Activated T-helper 17 cell treated with anti-CD3 and anti-CD28 coated beads, Interleukin-2, amount 50 U/mL, for 72 hours (primary cell): ENCODE data around the gene BCS1L. TPM values are rescaled to one million over a fixed set of nuclear protein-coding genes. Genes with fewer than 3 reads are reported as not detected.
"Not testable (repeated sequence)": the region's sequence is repeated elsewhere in the genome, so short reads cannot be mapped to it uniquely, and the experiment has no call there.

Experiments
- ATAC-seq: fragments of 150-1000 bp; cut with Tn5 transposase; replicated peaks from 2 replicates; pipeline ENCODE4 v1.10.0; 2021; ENCODE audit warnings: mild to moderate bottlenecking, moderate library complexity
- H3K27ac Mint-ChIP-seq: one replicate; pipeline ENCODE4 v1.8.0; 2022; ENCODE audit warnings: mixed read lengths
- H3K27me3 Mint-ChIP-seq: one replicate; pipeline ENCODE4 v1.8.0; 2022; ENCODE audit warnings: mixed read lengths
- H3K36me3 Mint-ChIP-seq: one replicate; pipeline ENCODE4 v1.8.0; 2022; ENCODE audit warnings: low read depth, mild to moderate bottlenecking, mixed read lengths
- H3K4me1 Mint-ChIP-seq: one replicate; pipeline ENCODE4 v1.8.0; 2022; ENCODE audit warnings: mixed read lengths
- H3K4me3 Mint-ChIP-seq: one replicate; pipeline ENCODE4 v1.8.0; 2022; ENCODE audit warnings: mild to moderate bottlenecking, mixed read lengths
- H3K9me3 Mint-ChIP-seq: one replicate; pipeline ENCODE4 v1.8.0; 2022; ENCODE audit warnings: mixed read lengths
- total RNA-seq, 2 donors: library from RNA; stranded (reverse); gene quantifications; one replicate each; pipeline ENCODE4 v1.2.3, GENCODE V29; 2022

BCS1L gene
- total RNA-seq, 2 donors from 2014 or later = 20.2 to 69.3 TPM

- no peak for ATAC-seq
These were observed 20.6 kb downstream of the BCS1L start for GRCh38 chr2:218680061-218680460.

GRCh38 chr2:218687400-218688060, 28.0 kb downstream of the BCS1L start:
- not testable (repeated sequence) for H3K36me3 Mint-ChIP-seq, H3K4me3 Mint-ChIP-seq

More at GRCh38 chr2:218680061-218680460, 20.6 kb downstream of the BCS1L start:
- Mint-ChIP-seq H3K27ac (no peak overlapping the region), H3K9me3 (no peaks in the 10 kb centered on the region), H3K4me3 (no peak overlapping the region), H3K4me1 (no peaks in the 10 kb centered on the region), H3K36me3 (no peaks in the 10 kb centered on the region), H3K27me3 (no peaks in the 10 kb centered on the region)

GRCh38 chr2:218691234-218691633, 31.8 kb downstream of the BCS1L start:
- no peaks in the 10 kb centered on the region for H3K4me1 Mint-ChIP-seq
- no peak for ATAC-seq
- no peaks in the 10 kb centered on the region for H3K9me3 Mint-ChIP-seq
- H3K27me3 Mint-ChIP-seq = no peaks in the 10 kb centered on the region
- no peak overlapping the region for H3K27ac Mint-ChIP-seq
- no peak overlapping the region for H3K4me3 Mint-ChIP-seq
- no peaks in the 10 kb centered on the region for H3K36me3 Mint-ChIP-seq

More at GRCh38 chr2:218687400-218688060, 28.0 kb downstream of the BCS1L start:
- not testable (repeated sequence) for H3K9me3 Mint-ChIP-seq, H3K27me3 Mint-ChIP-seq, H3K27ac Mint-ChIP-seq, H3K4me1 Mint-ChIP-seq
- peak; percentile 59 for ATAC-seq

GRCh38 chr2:218694405-218695145, 35.1 kb downstream of the BCS1L start:
- H3K9me3 Mint-ChIP-seq = no peaks in the 10 kb centered on the region
- H3K27ac Mint-ChIP-seq = no peak overlapping the region
- no peaks in the 10 kb centered on the region for H3K27me3 Mint-ChIP-seq
- no peaks in the 10 kb centered on the region for H3K4me1 Mint-ChIP-seq
- no peak overlapping the region for H3K4me3 Mint-ChIP-seq
- ATAC-seq = no peak
- no peaks in the 10 kb centered on the region for H3K36me3 Mint-ChIP-seq

GRCh38 chr2:218698885-218699284, 39.4 kb downstream of the BCS1L start:
- Mint-ChIP-seq H3K27ac (no peak overlapping the region), H3K9me3 (no peaks in the 10 kb centered on the region), H3K4me3 (no peak overlapping the region), H3K4me1 (no peaks in the 10 kb centered on the region), H3K36me3 (no peaks in the 10 kb centered on the region), H3K27me3 (no peaks in the 10 kb centered on the region)
- no peak for ATAC-seq

- Mint-ChIP-seq H3K4me1 (no peaks in the 10 kb centered on the region), H3K36me3 (no peaks in the 10 kb centered on the region), H3K27me3 (no peaks in the 10 kb centered on the region), H3K27ac (no peak overlapping the region), H3K9me3 (no peaks in the 10 kb centered on the region), H3K4me3 (no peak overlapping the region)
- ATAC-seq = no peak
These were observed 42.3 kb downstream of the BCS1L start for GRCh38 chr2:218701806-218702205.

- H3K36me3 Mint-ChIP-seq = no peaks in the 10 kb centered on the region
- H3K4me3 Mint-ChIP-seq = no peak overlapping the region
- no peaks in the 10 kb centered on the region for H3K4me1 Mint-ChIP-seq
- no peaks in the 10 kb centered on the region for H3K27me3 Mint-ChIP-seq
- no peak for ATAC-seq
- no peak overlapping the region for H3K27ac Mint-ChIP-seq
- H3K9me3 Mint-ChIP-seq = no peaks in the 10 kb centered on the region
These were observed 43.9 kb downstream of the BCS1L start for GRCh38 chr2:218703341-218703740.

DNA sequence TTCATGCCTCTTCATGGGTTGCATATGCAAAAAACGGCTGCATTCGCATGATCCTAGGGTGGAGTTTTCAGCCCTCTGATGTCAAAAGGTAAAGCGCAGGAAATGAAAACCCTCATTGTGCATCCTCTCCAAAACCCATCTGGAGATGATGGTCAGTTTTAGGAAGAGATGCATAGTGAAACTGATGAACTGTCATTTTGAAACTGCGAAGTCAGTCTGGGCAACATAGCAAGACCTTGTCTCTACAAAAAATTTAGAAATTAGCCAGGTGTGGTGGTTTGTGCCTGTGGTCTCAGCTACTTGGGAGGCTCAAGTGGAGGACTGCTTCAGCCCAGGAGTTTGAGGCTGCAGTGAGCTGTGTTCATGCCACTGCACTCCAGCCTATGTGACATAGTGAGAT, 48.6 kb downstream of the BCS1L start:
- Mint-ChIP-seq H3K27ac (no peak overlapping the region), H3K9me3 (no peaks in the 10 kb centered on the region), H3K4me1 (no peaks in the 10 kb centered on the region), H3K27me3 (no peaks in the 10 kb centered on the region), H3K36me3 (no peaks in the 10 kb centered on the region), H3K4me3 (no peak overlapping the region)
- ATAC-seq = peak; percentile 4

DNA sequence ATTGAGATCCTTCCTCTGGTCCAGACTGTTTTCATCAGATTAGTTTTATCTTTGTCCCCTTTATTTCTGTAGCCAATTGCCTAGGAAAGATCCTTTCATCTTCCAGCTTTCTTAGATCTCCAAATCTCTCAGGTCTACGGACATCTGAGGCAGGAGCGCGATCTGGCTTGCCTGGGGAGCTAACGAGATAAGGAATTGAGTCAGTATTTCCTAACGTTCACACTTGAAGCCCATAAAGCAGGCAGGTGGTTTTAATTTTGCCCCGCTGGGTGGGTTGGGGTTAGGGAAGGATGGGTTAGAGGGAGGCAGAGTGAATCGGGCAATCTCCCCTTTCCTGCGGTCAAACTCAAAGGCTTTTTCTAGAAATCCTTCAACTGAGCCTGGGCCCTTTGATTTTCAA, 50.4 kb downstream of the BCS1L start:
- ATAC-seq = no peak
- H3K9me3 Mint-ChIP-seq = no peaks in the 10 kb centered on the region
- no peaks in the 10 kb centered on the region for H3K27me3 Mint-ChIP-seq
- peaks cover 8% of the 10 kb centered on the region for H3K4me1 Mint-ChIP-seq
- H3K36me3 Mint-ChIP-seq = no peaks in the 10 kb centered on the region
- no peak overlapping the region for H3K27ac Mint-ChIP-seq
- H3K4me3 Mint-ChIP-seq = peak overlapping the region; percentile 96

- Mint-ChIP-seq H3K4me1 (peaks cover 8% of the 10 kb centered on the region), H3K27me3 (no peaks in the 10 kb centered on the region), H3K27ac (no peak overlapping the region), H3K36me3 (no peaks in the 10 kb centered on the region), H3K9me3 (no peaks in the 10 kb centered on the region), H3K4me3 (peak overlapping the region; percentile 96)
- ATAC-seq = no peak
These were observed 50.8 kb downstream of the BCS1L start for GRCh38 chr2:218710334-218710686.

DNA sequence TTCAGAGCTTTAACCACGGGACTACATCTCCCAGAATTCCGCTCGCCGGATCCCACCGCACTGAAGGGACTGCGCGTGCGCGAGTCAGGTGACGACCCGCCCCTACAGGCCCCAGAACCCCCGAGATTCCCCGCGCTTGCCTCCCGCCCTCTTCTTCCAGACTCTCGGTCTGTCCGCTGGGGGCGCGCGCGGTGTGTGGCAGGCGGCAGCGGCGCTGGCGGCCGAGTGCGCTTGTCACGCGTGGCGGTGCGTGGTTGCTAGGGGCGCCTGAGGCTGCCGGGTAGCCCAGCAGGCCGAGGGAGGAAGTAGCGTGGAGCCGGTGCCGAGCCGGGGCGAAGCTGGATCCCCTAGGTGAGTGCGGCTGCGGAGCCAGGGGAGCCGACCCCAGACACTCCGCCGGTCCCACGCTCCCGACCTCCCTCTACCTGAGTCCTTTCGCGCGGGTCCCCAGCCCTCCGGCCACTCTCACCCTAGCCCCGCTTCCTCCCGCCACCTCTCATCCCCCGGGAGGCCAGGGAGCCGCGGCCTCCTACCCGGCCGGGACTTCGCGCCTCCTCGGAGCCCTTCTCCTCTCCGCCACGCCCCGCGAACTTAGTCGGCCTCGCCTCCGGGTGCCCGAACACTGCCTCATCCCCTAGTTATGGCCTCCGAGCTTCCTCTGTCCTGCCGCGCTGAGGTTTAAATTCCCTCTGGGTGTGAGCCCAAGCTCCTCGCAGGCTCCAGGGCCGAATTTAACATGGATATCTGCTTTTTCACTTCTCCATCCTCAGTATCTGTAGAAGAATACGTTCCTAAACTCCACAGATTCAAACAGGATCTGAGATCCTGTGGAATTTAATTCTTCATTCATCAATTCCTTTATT, 51.4 kb downstream of the BCS1L start, which contains the start of gene TTLL4:
TTLL4 (plus strand) TSS at position 149 of the 863 bp plus-strand sequence. CDS start 26,842 bp downstream, outside the sequence.
- Mint-ChIP-seq H3K4me1 (peaks cover 8% of the 10 kb centered on the region), H3K27ac (peak within 1 kb of the TSS; percentile 94), H3K27me3 (no peaks in the 10 kb centered on the region), H3K9me3 (no peaks in the 10 kb centered on the region), H3K36me3 (peaks cover 4% of the 10 kb centered on the region), H3K4me3 (peak within 1 kb of the TSS; percentile 96)
- peak; percentile 93 for ATAC-seq

DNA sequence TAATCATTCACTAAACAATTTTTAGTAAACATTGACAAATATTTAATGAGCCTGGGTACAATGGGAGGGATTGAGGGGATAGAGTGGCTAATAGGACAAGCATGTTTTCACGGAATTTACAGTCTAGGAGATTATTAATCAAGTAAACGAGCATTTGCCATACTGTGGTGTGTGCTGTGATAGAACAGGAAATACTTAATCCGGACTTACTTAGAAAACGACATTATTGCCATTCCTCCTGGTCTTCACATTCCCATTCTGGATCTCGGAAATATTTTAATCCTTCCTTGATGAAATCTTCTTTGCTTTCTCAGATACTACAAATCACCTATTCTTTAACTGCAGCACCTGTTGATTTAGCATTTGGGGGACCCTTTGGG, 52.1 kb downstream of the BCS1L start:
- peak overlapping the region; percentile 94 for H3K27ac Mint-ChIP-seq
- H3K9me3 Mint-ChIP-seq = no peaks in the 10 kb centered on the region
- H3K36me3 Mint-ChIP-seq = peaks cover 10% of the 10 kb centered on the region
- H3K4me1 Mint-ChIP-seq = peaks cover 8% of the 10 kb centered on the region
- H3K27me3 Mint-ChIP-seq = no peaks in the 10 kb centered on the region
- no peak for ATAC-seq
- H3K4me3 Mint-ChIP-seq = peak overlapping the region; percentile 96
